ENCODE results near the gene SCUBE3. TPM values are rescaled to one million over a fixed set of nuclear protein-coding genes. Genes with fewer than 3 reads are reported as not detected.
A peak's percentile ranks its signal among the peaks of the same experiment; 100 is the strongest.

Gene SCUBE3
- total and polyA plus RNA-seq, 4 experiments from 2014 or later, result 0.03 to 0.08 TPM; not detected in 2

DNA sequence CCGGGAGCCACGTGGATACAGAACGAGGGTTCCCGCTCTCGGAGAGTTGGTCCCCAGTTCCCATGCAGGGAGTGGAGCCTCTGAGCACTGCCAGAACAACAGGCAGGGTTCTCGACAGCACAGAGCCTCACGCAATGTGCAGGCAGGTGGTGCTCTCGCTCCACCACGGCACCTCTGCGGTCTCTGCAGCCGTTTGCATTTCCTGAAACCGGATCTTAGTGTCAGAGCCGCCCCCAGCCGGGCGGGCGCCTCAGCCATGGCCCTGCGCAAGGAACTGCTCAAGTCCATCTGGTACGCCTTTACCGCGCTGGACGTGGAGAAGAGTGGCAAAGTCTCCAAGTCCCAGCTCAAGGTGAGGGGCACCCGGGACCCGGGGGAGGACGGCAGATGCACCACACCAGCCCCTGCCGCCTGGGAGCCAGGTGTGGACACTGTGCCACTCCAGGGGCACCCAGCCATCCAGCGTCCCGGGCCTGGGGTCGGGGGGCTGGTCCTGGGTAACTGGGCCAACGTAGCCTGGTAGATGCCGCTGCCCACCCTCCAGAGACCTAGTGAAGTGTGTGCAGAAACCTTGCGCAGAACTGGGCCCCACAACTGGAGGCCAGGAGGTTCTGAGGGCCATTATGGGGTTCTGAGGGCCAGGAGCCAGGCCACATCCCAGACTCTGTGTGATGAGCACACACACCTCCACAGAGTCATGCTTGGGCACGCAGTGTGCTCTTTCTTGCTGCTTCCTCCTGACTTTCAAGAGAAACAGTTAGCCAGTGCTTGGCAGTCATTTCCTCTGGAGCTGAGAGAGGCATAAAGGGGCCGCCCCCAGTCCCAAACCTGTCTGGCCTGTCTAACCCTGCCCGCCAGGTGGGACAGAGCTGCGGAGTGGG is 84.1 kb downstream of the SCUBE3 start, which contains the start of gene DEF6:
TSS of gene DEF6 (plus strand) at position 218 of the 881 bp plus-strand sequence. CDS start at position 257, 39 bp downstream.
- peaks cover 49% of the 10 kb centered on the region for H3K4me1 ChIP-seq (ENCODE audit: insufficient read depth, low read length)

GRCh38 chr6:35298625-35299140 is 84.9 kb downstream of the SCUBE3 start:
- peaks cover 13% of the 10 kb centered on the region for H3K36me3 ChIP-seq (ENCODE audit: insufficient read depth, low read length)
- peak overlapping the region; percentile 90 to 95 for H3K4me3 ChIP-seq (ENCODE audit: low read length in 2 of 2)
- intact Hi-C loops (cut with micrococcal nuclease), result loop anchor here (1.0 kb wide), 1 partner anchor 15 kb away; no protein-coding TSS in a partner anchor
- Mint-ChIP-seq H3K27me3 (no peaks in the 10 kb centered on the region), H3K9me3 (no peaks in the 10 kb centered on the region), H3K4me1 (peaks cover 28 to 65% (median 51%) of the 10 kb centered on the region in 4 donors), H3K36me3 (peaks cover 27 to 63% of the 10 kb centered on the region in 2 donors), H3K27ac (peak overlapping the region; percentile 89 to 99 (median 98)), H3K4me3 (peak overlapping the region; percentile 80 to 96 (median 94))
- CTCF ChIA-PET (ENCODE audit: partially characterized antibody), result interaction anchor here (0.7 to 13.8 kb wide), 13 partner anchors 12 to 171 kb away, joined by 3 to 429 read pairs (median 20); partner anchors contain the start of genes FANCE, PPARD and RPL10A
- H3K27ac ChIP-seq (ENCODE audit: low read depth, low read length), result peak overlapping the region; percentile 88
- no peaks in the 10 kb centered on the region for H3K27me3 ChIP-seq (ENCODE audit: insufficient read depth, low read length)
- DNase-seq, result peak in 1 of 5 donors; percentile 9
- POLR2A ChIA-PET (ENCODE audit: partially characterized antibody), result interaction anchor here (0.9 to 18.2 kb wide), 7 partner anchors 22 to 168 kb away, joined by 3 to 805 read pairs (median 29); partner anchors contain the start of genes FANCE, PPARD and RPL10A
- H3K9me3 ChIP-seq (ENCODE audit: control insufficient read depth in 1 of 2, low read length in 2 of 2), result no peaks in the 10 kb centered on the region
- H3K4me1 ChIP-seq (ENCODE audit: insufficient read depth, low read length), result peaks cover 57% of the 10 kb centered on the region

More for the DNA sequence above, 84.1 kb downstream of the SCUBE3 start, which contains the start of gene DEF6:
- Histone ChIP-seq H3K27me3 (ENCODE audit: insufficient read depth, low read length) (no peaks in the 10 kb centered on the region), H3K36me3 (ENCODE audit: insufficient read depth, low read length) (peaks cover 18% of the 10 kb centered on the region), H3K9me3 (ENCODE audit: control insufficient read depth in 1 of 2, low read length in 2 of 2) (no peaks in the 10 kb centered on the region), H3K4me3 (ENCODE audit: low read length in 2 of 2) (peak within 1 kb of the TSS; percentile 90 to 95), H3K27ac (ENCODE audit: low read depth, low read length) (peak within 1 kb of the TSS; percentile 88)
- CTCF ChIA-PET (ENCODE audit: partially characterized antibody), result interaction anchor here (0.9 to 13.8 kb wide), 24 partner anchors 12 to 312 kb away, joined by 3 to 429 read pairs (median 6); partner anchors contain the start of genes FANCE, PPARD, RPL10A and ZNF76
- H3K27me3 Mint-ChIP-seq, result no peaks in the 10 kb centered on the region
- peak; percentile 85 to 89 (median 86) for DNase-seq
- POLR2A ChIA-PET (ENCODE audit: partially characterized antibody), result interaction anchor here (0.6 to 18.2 kb wide), 11 partner anchors 12 to 297 kb away, joined by 3 to 805 read pairs (median 3); partner anchors contain the start of genes FANCE, PPARD and RPL10A
- intact Hi-C loops (cut with micrococcal nuclease), result loop anchor here (1.0 to 2.0 kb wide), 6 partner anchors 15 to 439 kb away; partner anchors contain the start of genes ARMC12, PPARD and RPL10A
- H3K27ac Mint-ChIP-seq, result peak within 1 kb of the TSS; percentile 91 to 99 (median 98)
- H3K9me3 Mint-ChIP-seq, result no peaks in the 10 kb centered on the region
- peak within 1 kb of the TSS; percentile 80 to 96 (median 94) for H3K4me3 Mint-ChIP-seq
- peaks cover 19 to 65% of the 10 kb centered on the region in 2 donors for H3K36me3 Mint-ChIP-seq
- peaks cover 23 to 57% (median 44%) of the 10 kb centered on the region in 4 donors for H3K4me1 Mint-ChIP-seq

DNA sequence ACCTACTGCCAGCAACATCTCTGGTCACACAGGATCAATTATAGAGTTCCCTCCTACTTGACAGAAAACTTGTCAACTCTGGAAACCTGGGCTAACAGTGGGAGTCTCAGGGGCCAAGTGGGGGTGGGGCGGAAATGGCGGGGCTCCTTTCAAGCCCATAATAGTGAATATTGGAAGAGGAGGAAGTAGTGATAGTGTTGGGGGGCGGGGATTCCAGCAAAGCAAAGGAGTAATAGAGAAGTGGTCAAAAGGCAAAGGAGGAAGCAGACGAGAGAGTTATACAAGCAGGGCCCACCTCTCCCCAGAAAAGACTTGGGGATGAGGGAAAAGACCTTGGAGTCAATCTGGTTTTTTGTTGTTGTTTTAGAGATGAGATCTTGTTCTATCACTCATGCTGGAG is 85.9 kb downstream of the SCUBE3 start:
- ChIA-PET POLR2A (ENCODE audit: partially characterized antibody) (interaction anchor here (1.3 to 18.2 kb wide), 6 partner anchors 21 to 428 kb away, joined by 3 to 805 read pairs (median 24); partner anchors contain the start of genes FANCE, PPARD and RPL10A), CTCF (ENCODE audit: partially characterized antibody) (interaction anchor here (0.5 to 13.8 kb wide), 8 partner anchors 11 to 253 kb away, joined by 3 to 429 read pairs (median 18); partner anchors contain the start of genes FANCE, PPARD and RPL10A)
- H3K36me3 ChIP-seq (ENCODE audit: insufficient read depth, low read length), result peaks cover 16% of the 10 kb centered on the region
- Mint-ChIP-seq H3K36me3 (peaks cover 27 to 61% of the 10 kb centered on the region in 2 donors), H3K27me3 (no peaks in the 10 kb centered on the region), H3K9me3 (no peaks in the 10 kb centered on the region), H3K4me3 (peak overlapping the region; percentile 80 to 96 (median 94)), H3K27ac (peak overlapping the region; percentile 89 to 99 (median 98)), H3K4me1 (peaks cover 31 to 70% (median 55%) of the 10 kb centered on the region in 4 donors)
- no peak for DNase-seq
- intact Hi-C loops (cut with micrococcal nuclease), result no loop called here
- H3K9me3 ChIP-seq (ENCODE audit: control insufficient read depth in 1 of 2, low read length in 2 of 2), result no peaks in the 10 kb centered on the region
- H3K4me1 ChIP-seq (ENCODE audit: insufficient read depth, low read length), result peaks cover 67% of the 10 kb centered on the region
- H3K4me3 ChIP-seq (ENCODE audit: low read length in 2 of 2), result peak overlapping the region; percentile 90 to 95
- H3K27ac ChIP-seq (ENCODE audit: low read depth, low read length), result peak overlapping the region; percentile 88
- no peaks in the 10 kb centered on the region for H3K27me3 ChIP-seq (ENCODE audit: insufficient read depth, low read length)

DNA sequence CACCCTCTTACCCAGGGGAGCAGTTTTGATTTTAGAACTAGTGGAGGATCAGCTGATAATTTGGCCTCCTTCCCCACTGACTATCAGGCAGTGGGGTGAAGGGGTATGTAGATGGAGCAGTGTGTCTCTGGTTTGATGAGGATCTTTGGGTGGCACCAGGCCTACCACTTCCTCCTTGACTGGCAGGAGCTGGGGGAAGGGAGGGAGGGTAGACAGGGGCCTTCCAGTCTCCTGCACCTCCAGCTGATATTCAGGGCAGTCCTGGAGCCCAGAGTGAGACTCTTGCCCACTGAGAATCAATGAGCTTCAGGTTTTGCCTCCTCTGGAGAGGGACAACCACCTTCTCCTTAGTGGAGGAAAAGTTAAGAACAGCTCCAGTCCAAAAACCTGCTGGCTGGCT is 87.1 kb downstream of the SCUBE3 start:
- peaks cover 6% of the 10 kb centered on the region for H3K36me3 ChIP-seq (ENCODE audit: insufficient read depth, low read length)
- peaks cover 31 to 78% (median 55%) of the 10 kb centered on the region in 4 donors for H3K4me1 Mint-ChIP-seq
- peak overlapping the region; percentile 88 for H3K27ac ChIP-seq (ENCODE audit: low read depth, low read length)
- DNase-seq, result peak; percentile 52 to 81 (median 59)
- intact Hi-C loops (cut with micrococcal nuclease), result no loop called here
- CTCF ChIA-PET (ENCODE audit: partially characterized antibody), result interaction anchor here (0.7 to 13.8 kb wide), 12 partner anchors 10 to 362 kb away, joined by 3 to 429 read pairs (median 4); partner anchors contain the start of gene RPL10A
- H3K27me3 ChIP-seq (ENCODE audit: insufficient read depth, low read length), result no peaks in the 10 kb centered on the region
- no peaks in the 10 kb centered on the region for H3K9me3 Mint-ChIP-seq
- peak overlapping the region; percentile 90 to 95 for H3K4me3 ChIP-seq (ENCODE audit: low read length in 2 of 2)
- peaks cover 76% of the 10 kb centered on the region for H3K4me1 ChIP-seq (ENCODE audit: insufficient read depth, low read length)
- peak overlapping the region; percentile 89 to 99 (median 98) for H3K27ac Mint-ChIP-seq
- no peaks in the 10 kb centered on the region for H3K9me3 ChIP-seq (ENCODE audit: control insufficient read depth in 1 of 2, low read length in 2 of 2)
- POLR2A ChIA-PET (ENCODE audit: partially characterized antibody), result interaction anchor here (1.0 to 18.2 kb wide), 11 partner anchors 10 to 432 kb away, joined by 3 to 805 read pairs (median 5); partner anchors contain the start of genes PPARD, RPL10A and ZNF76
- H3K27me3 Mint-ChIP-seq, result no peaks in the 10 kb centered on the region
- peak overlapping the region; percentile 80 to 96 (median 94) for H3K4me3 Mint-ChIP-seq
- peaks cover 24 to 55% of the 10 kb centered on the region in 2 donors for H3K36me3 Mint-ChIP-seq

Other genes with a start within 250 kb of the SCUBE3 start
- not detected for gene TCP11, start 72.6 kb upstream of the SCUBE3 start, total RNA-seq
- gene TCP11, start 72.6 kb upstream of the SCUBE3 start, polyA plus RNA-seq, result not detected
- gene ZNF76, start 45.8 kb downstream of the SCUBE3 start, total RNA-seq, result 100 to 1,000 TPM in 1 of 2 experiments, 10 to 100 TPM in 1; 97.5 to 106 TPM
- 10 to 100 TPM; 26.3 to 31.5 TPM for gene ZNF76, start 45.8 kb downstream of the SCUBE3 start, polyA plus RNA-seq
- 100 to 1,000 TPM; 231 to 236 TPM for gene DEF6, start 83.9 kb downstream of the SCUBE3 start, total RNA-seq
- 100 to 1,000 TPM in 1 of 2 donors, 10 to 100 TPM in 1; 77.3 to 171 TPM for gene DEF6, start 83.9 kb downstream of the SCUBE3 start, polyA plus RNA-seq
- 10 to 100 TPM; 37.2 to 38.7 TPM for gene PPARD, start 128.6 kb downstream of the SCUBE3 start, total RNA-seq
- 10 to 100 TPM in 1 of 2 donors, 1 to 10 TPM in 1; 2.6 to 10.7 TPM for gene PPARD, start 128.6 kb downstream of the SCUBE3 start, polyA plus RNA-seq
- gene FANCE, start 238.4 kb downstream of the SCUBE3 start, total RNA-seq, result 1 to 10 TPM; 8.9 to 9.0 TPM
- 1 to 10 TPM; 5.4 to 7.0 TPM for gene FANCE, start 238.4 kb downstream of the SCUBE3 start, polyA plus RNA-seq